ENCODE results near the gene CMKLR1. TPM values are rescaled to one million over a fixed set of nuclear protein-coding genes. Genes with fewer than 3 reads are reported as not detected.

The CMKLR1 gene
- total and polyA plus RNA-seq, 9 of the 15 experiments (the other 6 are each of a cell fraction or from before 2014, with no cell fraction given) = 0.11 to 1.4 (median 0.20) TPM

DNA sequence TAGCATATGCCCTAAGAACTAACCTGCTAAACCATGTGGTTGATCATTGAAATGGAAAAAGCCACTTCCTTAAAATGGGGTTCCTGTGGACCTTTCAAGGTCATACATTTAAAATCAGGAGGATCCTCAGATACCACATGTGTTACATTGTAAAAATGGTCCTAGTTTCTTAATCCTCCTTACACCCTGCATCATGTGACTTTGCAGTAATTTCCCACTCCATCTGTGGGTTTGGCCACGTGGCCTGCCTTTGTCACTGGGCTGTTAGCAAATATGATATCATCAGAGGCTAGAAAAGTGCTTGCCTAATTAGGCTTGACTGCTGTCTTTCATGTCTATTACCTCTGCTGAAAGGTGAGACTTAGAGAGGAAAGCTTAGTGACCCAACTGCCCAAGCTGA is 70.7 kb downstream of the CMKLR1 start (continued):
- TF ChIP-seq ETV6 (IDR thresholded peaks at IDR 0.05; ENCODE audit: borderline replicate concordance in 1 of 2, low read depth in 2 of 2, low read length in 1 of 2) (no peak), ETV6 (CRISPR knock-in tag; IDR thresholded peaks at IDR 0.05; ENCODE audit: borderline replicate concordance) (no peak), PHF8 (IDR thresholded peaks at IDR 0.05; ENCODE audit: borderline replicate concordance, low read length) (no peak), MEF2A (IDR thresholded peaks at IDR 0.05; ENCODE audit: control insufficient read depth, low read depth, low read length) (no peak), SUPT5H (IDR thresholded peaks at IDR 0.05) (no peak)
- TF ChIP-seq, protein P1, sequence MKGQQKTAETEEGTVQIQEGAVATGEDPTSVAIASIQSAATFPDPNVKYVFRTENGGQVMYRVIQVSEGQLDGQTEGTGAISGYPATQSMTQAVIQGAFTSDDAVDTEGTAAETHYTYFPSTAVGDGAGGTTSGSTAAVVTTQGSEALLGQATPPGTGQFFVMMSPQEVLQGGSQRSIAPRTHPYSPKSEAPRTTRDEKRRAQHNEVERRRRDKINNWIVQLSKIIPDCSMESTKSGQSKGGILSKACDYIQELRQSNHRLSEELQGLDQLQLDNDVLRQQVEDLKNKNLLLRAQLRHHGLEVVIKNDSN (CRISPR knock-in tag; IDR thresholded peaks at IDR 0.05) = peak; percentile 80

DNA sequence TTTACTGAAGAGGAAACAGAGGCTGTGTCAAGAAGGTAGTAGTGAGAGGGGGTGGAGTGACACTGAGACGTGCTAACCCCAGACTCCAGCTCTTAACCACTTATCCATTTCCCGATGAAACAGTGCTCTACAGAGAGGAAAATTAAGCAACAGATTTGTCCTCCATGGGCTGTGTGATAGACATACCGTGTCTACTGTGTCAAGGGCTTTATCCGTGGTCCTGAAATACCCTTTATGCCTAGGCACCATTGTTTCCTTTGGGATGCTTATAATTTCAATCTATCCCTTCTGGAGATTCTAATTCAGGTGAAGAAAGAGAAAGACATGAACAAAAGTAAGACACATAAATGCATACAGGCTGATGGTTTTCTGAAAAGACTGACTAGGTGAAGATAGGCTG is 71.7 kb downstream of the CMKLR1 start:
- Histone ChIP-seq H3K4me2 (ENCODE audit: insufficient read depth, low read length) (no peak overlapping the region), H3K79me2 (ENCODE audit: control insufficient read depth, insufficient read depth, low read length) (no peaks in the 10 kb centered on the region), H3K9ac (ENCODE audit: insufficient read depth in 1 of 2, low read depth in 2 of 2, low read length in 2 of 2) (no peak overlapping the region), H3K27ac (ENCODE audit: extremely low read depth, low read depth, low read length) (no peak overlapping the region), H3K36me3 (ENCODE audit: control insufficient read depth, insufficient read depth, low read length) (no peaks in the 10 kb centered on the region), H4K20me1 (replicated peaks; ENCODE audit: control insufficient read depth, insufficient read depth, low read length) (no peaks in the 10 kb centered on the region), H2AFZ (ENCODE audit: low read depth, low read length) (no peak overlapping the region), H3K4me1 (replicated peaks in 1 of 2; ENCODE audit: control insufficient read depth in 2 of 2, insufficient read depth in 2 of 2, low read length in 2 of 2) (peaks cover 0 to 9% of the 10 kb centered on the region in 2 experiments; a peak in 3 of 5 replicates), H3K4me3 (no peak overlapping the region), H3K27me3 (ENCODE audit: control insufficient read depth in 2 of 2, insufficient read depth in 2 of 2, low read length in 2 of 2) (peaks cover 4 to 6% of the 10 kb centered on the region in 2 experiments; a peak in 1 of 5 replicates), H3K9me1 (ENCODE audit: control insufficient read depth, insufficient read depth, low read length) (no peaks in the 10 kb centered on the region), H3K9me3 (replicated peaks; ENCODE audit: control insufficient read depth, insufficient read depth, low read depth, low read length) (no peaks in the 10 kb centered on the region)
- ChIA-PET POLR2A (interaction anchor here (0.6 kb wide), 1 partner anchor 1108 kb away, joined by 3 read pairs; no protein-coding TSS in a partner anchor), CTCF (ENCODE audit: low intra/inter-chr PET ratio) (no interaction called here)
- ATAC-seq (no peak), FAIRE-seq (no peak), DNase-seq (ENCODE audit: extremely low read depth in 1 of 4, low spot score in 3 of 4) (no peak)
- peak; percentile 78 for TF ChIP-seq REST (IDR thresholded peaks at IDR 0.05; ENCODE audit: borderline replicate concordance)
- TF ChIP-seq REST (CRISPR knock-in tag; IDR thresholded peaks at IDR 0.05; ENCODE audit: low read depth) = no peak
- TF ChIP-seq NCOA2 (IDR thresholded peaks at IDR 0.05; ENCODE audit: partially characterized antibody in 2 of 2) = no peak
- TF ChIP-seq EHMT2 (IDR thresholded peaks at IDR 0.05) = peak; percentile 72
- no TSS peak for BruUV-seq (replicated peaks)
- in situ Hi-C loops (cut with MboI) = no loop called here
- WGBS (ENCODE audit: insufficient coverage, low coverage, missing lambda C conversion rate) = 0% methylated on average over 4 of the region's 4 CpGs
- intact Hi-C loops (cut with micrococcal nuclease) = no loop called here

Measured in K562 (cell line).